ACC112 (cell line): Measurements from ENCODE around the gene FRK.
A peak's percentile ranks its signal among the peaks of the same experiment; 100 is the strongest.

Experiments used
- H2AFZ ChIP-seq: fragments of 200-600 bp; sonication (generic); one replicate; pipeline ENCODE4 v1.6.0; 2017; ENCODE audit warnings: antibody characterized with exemption, low read length; ENCODE audit not compliant: unreplicated experiment
- H3K27ac ChIP-seq: fragments of 200-600 bp; sonication (generic); 2 replicates; pipeline ENCODE4 v1.5.1; 2014; ENCODE audit warnings: low read depth, mild to moderate bottlenecking, antibody characterized with exemption, low read length, moderate library complexity
- H3K27me3 ChIP-seq: fragments of 200-600 bp; sonication (generic); 2 replicates; pipeline ENCODE4 v1.6.1; 2014; ENCODE audit warnings: mild to moderate bottlenecking, antibody characterized with exemption, low read length, moderate library complexity, mixed read lengths; ENCODE audit not compliant: insufficient read depth
- H3K36me3 ChIP-seq: fragments of 200-600 bp; sonication (generic); 2 replicates; pipeline ENCODE4 v1.6.1; 2016; ENCODE audit warnings: mild to moderate bottlenecking, antibody characterized with exemption, low read length, moderate library complexity, mixed read lengths; ENCODE audit not compliant: insufficient read depth
- H3K4me1 ChIP-seq: fragments of 200-600 bp; sonication (generic); one replicate; pipeline ENCODE4 v1.6.1; 2016; ENCODE audit warnings: low read length, mixed read lengths; ENCODE audit not compliant: insufficient read depth, unreplicated experiment, control insufficient read depth
- H3K4me3 ChIP-seq: fragments of 200-600 bp; sonication (generic); 2 replicates; pipeline ENCODE4 v1.5.1; 2014; ENCODE audit warnings: mild to moderate bottlenecking, low read depth, low read length
- H3K79me2 ChIP-seq: fragments of 200-600 bp; sonication (generic); one replicate; pipeline ENCODE4 v1.6.0; 2016; ENCODE audit warnings: low read length; ENCODE audit not compliant: control insufficient read depth, unreplicated experiment, insufficient read depth

Gene FRK

GRCh38 chr6:116035616-116036015 is 25.1 kb downstream of the FRK start:
- H2AFZ ChIP-seq, result no peak overlapping the region
- H3K36me3 ChIP-seq, result no peaks in the 10 kb centered on the region
- peaks cover 9% of the 10 kb centered on the region for H3K4me1 ChIP-seq
- H3K79me2 ChIP-seq, result no peaks in the 10 kb centered on the region
- H3K27ac ChIP-seq, result no peak overlapping the region
- H3K4me3 ChIP-seq, result no peak overlapping the region
- H3K27me3 ChIP-seq, result no peaks in the 10 kb centered on the region

- Histone ChIP-seq H3K36me3 (no peaks in the 10 kb centered on the region), H3K4me3 (no peak overlapping the region), H3K4me1 (peaks cover 9% of the 10 kb centered on the region), H3K27ac (peak overlapping the region; percentile 25; the same call in 1 of the 2 replicates), H3K27me3 (no peaks in the 10 kb centered on the region), H2AFZ (peak overlapping the region; percentile 31), H3K79me2 (no peaks in the 10 kb centered on the region)
Measured at GRCh38 chr6:116034327-116034726, 26.4 kb downstream of the FRK start.

GRCh38 chr6:116033687-116034303 is 26.9 kb downstream of the FRK start:
- Histone ChIP-seq H3K36me3 (no peaks in the 10 kb centered on the region), H3K27ac (peak overlapping the region; percentile 25; the same call in 1 of the 2 replicates), H3K27me3 (no peaks in the 10 kb centered on the region), H2AFZ (peak overlapping the region; percentile 48), H3K4me1 (peaks cover 9% of the 10 kb centered on the region), H3K79me2 (no peaks in the 10 kb centered on the region), H3K4me3 (no peak overlapping the region)

- Histone ChIP-seq H3K27ac (no peak overlapping the region), H3K36me3 (no peaks in the 10 kb centered on the region), H3K4me1 (peaks cover 6% of the 10 kb centered on the region), H3K4me3 (no peak overlapping the region), H3K27me3 (no peaks in the 10 kb centered on the region), H2AFZ (no peak overlapping the region), H3K79me2 (no peaks in the 10 kb centered on the region)
Measured at GRCh38 chr6:116030770-116031169, 29.9 kb downstream of the FRK start.

- peaks cover 6% of the 10 kb centered on the region for H3K4me1 ChIP-seq
- no peaks in the 10 kb centered on the region for H3K27me3 ChIP-seq
- no peak overlapping the region for H3K27ac ChIP-seq
- H3K79me2 ChIP-seq, result no peaks in the 10 kb centered on the region
- no peak overlapping the region for H2AFZ ChIP-seq
- H3K36me3 ChIP-seq, result no peaks in the 10 kb centered on the region
- no peak overlapping the region for H3K4me3 ChIP-seq
Measured at GRCh38 chr6:116029535-116029934, 31.2 kb downstream of the FRK start.

- Histone ChIP-seq H3K79me2 (no peaks in the 10 kb centered on the region), H3K27ac (no peak overlapping the region), H3K4me1 (no peaks in the 10 kb centered on the region)
Measured at GRCh38 chr6:116028233-116028632, 32.5 kb downstream of the FRK start.

GRCh38 chr6:116027801-116028200 is 32.9 kb downstream of the FRK start:
- Histone ChIP-seq H3K27ac (no peak overlapping the region), H3K79me2 (no peaks in the 10 kb centered on the region), H3K4me1 (no peaks in the 10 kb centered on the region), H3K4me3 (no peak overlapping the region), H3K36me3 (no peaks in the 10 kb centered on the region), H3K27me3 (no peaks in the 10 kb centered on the region), H2AFZ (no peak overlapping the region)

More at GRCh38 chr6:116028233-116028632, 32.5 kb downstream of the FRK start:
- H3K27me3 ChIP-seq, result no peaks in the 10 kb centered on the region
- no peak overlapping the region for H2AFZ ChIP-seq
- H3K4me3 ChIP-seq, result no peak overlapping the region
- no peaks in the 10 kb centered on the region for H3K36me3 ChIP-seq

GRCh38 chr6:116025405-116025804 is 35.3 kb downstream of the FRK start:
- Histone ChIP-seq H3K4me3 (no peak overlapping the region), H3K79me2 (no peaks in the 10 kb centered on the region), H3K36me3 (no peaks in the 10 kb centered on the region), H3K27me3 (no peaks in the 10 kb centered on the region), H2AFZ (no peak overlapping the region), H3K4me1 (no peaks in the 10 kb centered on the region), H3K27ac (no peak overlapping the region)

- Histone ChIP-seq H3K4me1 (no peaks in the 10 kb centered on the region), H3K27ac (no peak overlapping the region), H3K27me3 (no peaks in the 10 kb centered on the region), H2AFZ (no peak overlapping the region), H3K4me3 (no peak overlapping the region), H3K36me3 (no peaks in the 10 kb centered on the region), H3K79me2 (no peaks in the 10 kb centered on the region)
Measured at GRCh38 chr6:116022841-116023445, 37.7 kb downstream of the FRK start.

GRCh38 chr6:116020738-116021137 is 40.0 kb downstream of the FRK start:
- Histone ChIP-seq H3K27me3 (no peaks in the 10 kb centered on the region), H3K27ac (no peak overlapping the region), H3K4me1 (peaks cover 13% of the 10 kb centered on the region), H3K79me2 (no peaks in the 10 kb centered on the region), H3K4me3 (no peak overlapping the region), H2AFZ (no peak overlapping the region), H3K36me3 (no peaks in the 10 kb centered on the region)

- no peaks in the 10 kb centered on the region for H3K79me2 ChIP-seq
Measured at GRCh38 chr6:116019428-116019827, 41.3 kb downstream of the FRK start.

More at GRCh38 chr6:116019428-116019827, 41.3 kb downstream of the FRK start:
- Histone ChIP-seq H3K27ac (no peak overlapping the region), H3K4me3 (no peak overlapping the region), H3K4me1 (peaks cover 16% of the 10 kb centered on the region), H3K27me3 (no peaks in the 10 kb centered on the region), H2AFZ (no peak overlapping the region), H3K36me3 (no peaks in the 10 kb centered on the region)
